GM12874 (cell line): ENCODE results near the gene TMEM203.

Experiments used
- CTCF ChIP-seq: IDR thresholded peaks from 2 replicates; pipeline ENCODE4 v1.5.1; 2011; ENCODE audit warnings: low read depth, mild to moderate bottlenecking, control low read depth, low read length, moderate library complexity; ENCODE audit not compliant: insufficient read depth

Gene TMEM203

GRCh38 chr9:137188490-137189296, 16.8 kb downstream of the TMEM203 start, which contains the start of the genes ANAPC2 and SSNA1:
Gene ANAPC2, minus strand, starts transcription at chr9:137188560. Its CDS starts 28 bp downstream, at chr9:137188532.
Gene SSNA1, plus strand, starts transcription at chr9:137188676. Its CDS starts 51 bp downstream, at chr9:137188727.
- TF ChIP-seq CTCF: peak; percentile 61

GRCh38 chr9:137188086-137188489, 17.4 kb downstream of the TMEM203 start:
- TF ChIP-seq CTCF: no peak

GRCh38 chr9:137187386-137187785, 18.1 kb downstream of the TMEM203 start:
- no peak for TF ChIP-seq CTCF

- no peak for TF ChIP-seq CTCF
These were observed 19.1 kb downstream of the TMEM203 start for GRCh38 chr9:137186385-137186784.

GRCh38 chr9:137185921-137186320, 19.5 kb downstream of the TMEM203 start:
- TF ChIP-seq CTCF: no peak

- no peak for TF ChIP-seq CTCF
These were observed 20.4 kb downstream of the TMEM203 start for GRCh38 chr9:137184881-137185660.

- no peak for TF ChIP-seq CTCF
These were observed 21.4 kb downstream of the TMEM203 start for GRCh38 chr9:137183980-137184595.
